K562 (cell line): ENCODE measurements around the gene WDR31. TPM values are rescaled to one million over a fixed set of nuclear protein-coding genes. Genes with fewer than 3 reads are reported as not detected.

Experiments
- CBX8 ChIP-seq: fragments of 200-600 bp; sonication (generic); IDR thresholded peaks from 2 replicates; pipeline ENCODE4 v1.6.1; 2012; ENCODE audit warnings: borderline replicate concordance, mixed run types, low read depth, mild to moderate bottlenecking, moderate library complexity, mixed read lengths, low read length, control low read depth, inconsistent platforms; ENCODE audit not compliant: poor library complexity, severe bottlenecking; ENCODE audit errors: extremely low read depth
- CREB3L1 ChIP-seq: fragments of 450-650 bp; IDR thresholded peaks from 2 replicates; pipeline ENCODE4 v1.6.1; 2014; ENCODE audit warnings: low read depth, mild to moderate bottlenecking, moderate library complexity, borderline replicate concordance
- HSF4 ChIP-seq: fragments of 250-450 bp; sonication (Bioruptor Pico); IDR thresholded peaks from 2 replicates; pipeline ENCODE4 v2.1.2; 2022; ENCODE audit warnings: mild to moderate bottlenecking, moderate library complexity, borderline replicate concordance
- JUN ChIP-seq, 2 experiments: sonication (generic) in 1 of 2; formaldehyde crosslinking in 1 of 2; IDR thresholded peaks; 2 replicates each; pipeline versions ENCODE4 v1.6.1 to v1.8.0; 2012 to 2022; ENCODE audit warnings: borderline replicate concordance in 2 of 2, mild to moderate bottlenecking in 2 of 2, improper control_type of control experiment in 1 of 2, low read depth in 1 of 2, low read length in 1 of 2, missing genetic modification reagents in 1 of 2
- NCOR1 ChIP-seq: fragments of 450-650 bp; IDR thresholded peaks from 2 replicates; pipeline ENCODE4 v1.6.1; 2016; ENCODE audit warnings: mild to moderate bottlenecking, moderate library complexity
- NR0B1 ChIP-seq: fragments of 450-650 bp; IDR thresholded peaks from one replicate; pipeline ENCODE4 v1.6.1; 2018; ENCODE audit warnings: mild to moderate bottlenecking, moderate library complexity; ENCODE audit not compliant: partially characterized antibody
- POLR2G ChIP-seq: fragments of 200-400 bp; formaldehyde crosslinking; IDR thresholded peaks from 2 replicates; pipeline ENCODE4 v1.6.1; 2017; ENCODE audit warnings: low read depth, mild to moderate bottlenecking, antibody characterized with exemption, low read length, moderate library complexity
- RBM17 ChIP-seq: fragments of 200-400 bp; formaldehyde crosslinking; IDR thresholded peaks from 2 replicates; pipeline ENCODE4 v1.6.1; 2017; ENCODE audit warnings: low read depth, mild to moderate bottlenecking, low read length, borderline replicate concordance
- RBM34 ChIP-seq: fragments of 200-400 bp; formaldehyde crosslinking; IDR thresholded peaks from 2 replicates; pipeline ENCODE4 v1.6.1; 2018; ENCODE audit warnings: low read length, borderline replicate concordance; ENCODE audit not compliant: insufficient read depth
- ZC3H8 ChIP-seq: fragments of 450-650 bp; IDR thresholded peaks from 2 replicates; pipeline ENCODE4 v1.6.1; 2017
- ZNF224 ChIP-seq: sonication (generic); formaldehyde crosslinking; IDR thresholded peaks from 2 replicates; pipeline ENCODE4 v1.8.0; 2022; ENCODE audit warnings: mild to moderate bottlenecking, missing genetic modification reagents
- ZNF408 ChIP-seq: fragments of 250-450 bp; sonication (Bioruptor Pico); IDR thresholded peaks from 2 replicates; pipeline ENCODE4 v1.4.0; 2020; ENCODE audit warnings: low read depth, mild to moderate bottlenecking, moderate library complexity
- polyA plus RNA-seq, 8 experiments: library from polyadenylated mRNA; depleted of rRNA in 4 of 8; stranded (reverse) in 5 of 8; unstranded in 3 of 8; fragments of >200 nt; fragmentation: Nextera tagmentation in 2 of 8; fragmentation: Illumina TruSeq in 1 of 8; extraction: Ambion mirVana in 2 of 8; extraction: Trizol in 1 of 8; gene quantifications; 2 replicates each; pipeline versions ENCODE4 v1.2.1 to v1.2.3, GENCODE V29; 2011 to 2014; ENCODE audit warnings: inconsistent platforms in 1 of 8, missing spikeins in 1 of 8
- total RNA-seq, 7 experiments: library from RNA; depleted of rRNA in 6 of 7; stranded (reverse); fragments of >200 nt in 6 of 7; fragmentation: Illumina TruSeq in 2 of 7; extraction: Trizol in 2 of 7; gene quantifications; 2 replicates each; pipeline versions ENCODE4 v1.2.1 to v1.2.3, GENCODE V29; 2011 to 2021; ENCODE audit warnings: low replicate concordance in 1 of 7
- TF ChIP-seq, protein P1 (sequence below): IDR thresholded peaks from 2 replicates; pipeline ENCODE4 v1.6.1; 2011; ENCODE audit warnings: borderline replicate concordance, low read depth, mild to moderate bottlenecking, moderate library complexity, low read length; ENCODE audit not compliant: insufficient read depth, poor library complexity, severe bottlenecking
- TF ChIP-seq, protein P2 (sequence below): fragments of 450-650 bp; conservative IDR thresholded peaks from 2 replicates; pipeline ENCODE4 v1.6.1; 2016; ENCODE audit warnings: missing genetic modification characterization, low read depth, mild to moderate bottlenecking, missing compliant biosample characterization, moderate library complexity
- TF ChIP-seq, protein P3 (sequence below), 3 experiments: fragments of 200-800 bp in 1 of 3; fragments of 250-450 bp in 1 of 3; fragments of 450-650 bp in 1 of 3; sonication (Bioruptor Pico) in 1 of 3; sonication (Bioruptor generic) in 1 of 3; formaldehyde crosslinking in 1 of 3; IDR thresholded peaks; 2 replicates each; pipeline versions ENCODE4 v1.6.1 to v1.8.0; 2016 to 2022; ENCODE audit warnings: mild to moderate bottlenecking in 2 of 3, missing genetic modification characterization in 2 of 3, missing compliant biosample characterization in 1 of 3, moderate library complexity in 1 of 3

The WDR31 gene
- total and polyA plus RNA-seq, 9 of the 15 experiments (the other 6 are each of a cell fraction or from before 2014, with no cell fraction given), result 0.35 to 1.8 (median 0.95) TPM

- TF ChIP-seq CREB3L1 (no peak), JUN (IDR thresholded peaks at IDR 0.05; ENCODE audit: borderline replicate concordance, low read depth, low read length) (peak; percentile 62; the same call in 1 of the 2 replicates), JUN (CRISPR knock-in tag; IDR thresholded peaks at IDR 0.05; ENCODE audit: borderline replicate concordance) (no peak), NR0B1 (no peak), RBM17 (no peak), RBM34 (no peak), NCOR1 (no peak), ZC3H8 (no peak), POLR2G (no peak), ZNF224 (CRISPR knock-in tag) (no peak), HSF4 (CRISPR knock-in tag) (no peak), CBX8 (no peak), ZNF408 (CRISPR knock-in tag) (no peak)
- TF ChIP-seq, protein P1, sequence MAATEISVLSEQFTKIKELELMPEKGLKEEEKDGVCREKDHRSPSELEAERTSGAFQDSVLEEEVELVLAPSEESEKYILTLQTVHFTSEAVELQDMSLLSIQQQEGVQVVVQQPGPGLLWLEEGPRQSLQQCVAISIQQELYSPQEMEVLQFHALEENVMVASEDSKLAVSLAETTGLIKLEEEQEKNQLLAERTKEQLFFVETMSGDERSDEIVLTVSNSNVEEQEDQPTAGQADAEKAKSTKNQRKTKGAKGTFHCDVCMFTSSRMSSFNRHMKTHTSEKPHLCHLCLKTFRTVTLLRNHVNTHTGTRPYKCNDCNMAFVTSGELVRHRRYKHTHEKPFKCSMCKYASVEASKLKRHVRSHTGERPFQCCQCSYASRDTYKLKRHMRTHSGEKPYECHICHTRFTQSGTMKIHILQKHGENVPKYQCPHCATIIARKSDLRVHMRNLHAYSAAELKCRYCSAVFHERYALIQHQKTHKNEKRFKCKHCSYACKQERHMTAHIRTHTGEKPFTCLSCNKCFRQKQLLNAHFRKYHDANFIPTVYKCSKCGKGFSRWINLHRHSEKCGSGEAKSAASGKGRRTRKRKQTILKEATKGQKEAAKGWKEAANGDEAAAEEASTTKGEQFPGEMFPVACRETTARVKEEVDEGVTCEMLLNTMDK, result no peak
- TF ChIP-seq, protein P2, sequence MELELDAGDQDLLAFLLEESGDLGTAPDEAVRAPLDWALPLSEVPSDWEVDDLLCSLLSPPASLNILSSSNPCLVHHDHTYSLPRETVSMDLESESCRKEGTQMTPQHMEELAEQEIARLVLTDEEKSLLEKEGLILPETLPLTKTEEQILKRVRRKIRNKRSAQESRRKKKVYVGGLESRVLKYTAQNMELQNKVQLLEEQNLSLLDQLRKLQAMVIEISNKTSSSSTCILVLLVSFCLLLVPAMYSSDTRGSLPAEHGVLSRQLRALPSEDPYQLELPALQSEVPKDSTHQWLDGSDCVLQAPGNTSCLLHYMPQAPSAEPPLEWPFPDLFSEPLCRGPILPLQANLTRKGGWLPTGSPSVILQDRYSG (tag), result no peak
- TF ChIP-seq, protein P3, sequence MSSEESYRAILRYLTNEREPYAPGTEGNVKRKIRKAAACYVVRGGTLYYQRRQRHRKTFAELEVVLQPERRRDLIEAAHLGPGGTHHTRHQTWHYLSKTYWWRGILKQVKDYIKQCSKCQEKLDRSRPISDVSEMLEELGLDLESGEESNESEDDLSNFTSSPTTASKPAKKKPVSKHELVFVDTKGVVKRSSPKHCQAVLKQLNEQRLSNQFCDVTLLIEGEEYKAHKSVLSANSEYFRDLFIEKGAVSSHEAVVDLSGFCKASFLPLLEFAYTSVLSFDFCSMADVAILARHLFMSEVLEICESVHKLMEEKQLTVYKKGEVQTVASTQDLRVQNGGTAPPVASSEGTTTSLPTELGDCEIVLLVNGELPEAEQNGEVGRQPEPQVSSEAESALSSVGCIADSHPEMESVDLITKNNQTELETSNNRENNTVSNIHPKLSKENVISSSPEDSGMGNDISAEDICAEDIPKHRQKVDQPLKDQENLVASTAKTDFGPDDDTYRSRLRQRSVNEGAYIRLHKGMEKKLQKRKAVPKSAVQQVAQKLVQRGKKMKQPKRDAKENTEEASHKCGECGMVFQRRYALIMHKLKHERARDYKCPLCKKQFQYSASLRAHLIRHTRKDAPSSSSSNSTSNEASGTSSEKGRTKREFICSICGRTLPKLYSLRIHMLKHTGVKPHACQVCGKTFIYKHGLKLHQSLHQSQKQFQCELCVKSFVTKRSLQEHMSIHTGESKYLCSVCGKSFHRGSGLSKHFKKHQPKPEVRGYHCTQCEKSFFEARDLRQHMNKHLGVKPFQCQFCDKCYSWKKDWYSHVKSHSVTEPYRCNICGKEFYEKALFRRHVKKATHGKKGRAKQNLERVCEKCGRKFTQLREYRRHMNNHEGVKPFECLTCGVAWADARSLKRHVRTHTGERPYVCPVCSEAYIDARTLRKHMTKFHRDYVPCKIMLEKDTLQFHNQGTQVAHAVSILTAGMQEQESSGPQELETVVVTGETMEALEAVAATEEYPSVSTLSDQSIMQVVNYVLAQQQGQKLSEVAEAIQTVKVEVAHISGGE (CRISPR knock-in tag; IDR thresholded peaks at IDR 0.05), result no peak
These were observed 40.2 kb downstream of the WDR31 start (continued) for GRCh38 chr9:113299800-113300292.
